ENCODE data around the gene ZNF30. TPM values are rescaled to one million over a fixed set of nuclear protein-coding genes. Genes with fewer than 3 reads are reported as not detected.
A peak's percentile ranks its signal among the peaks of the same experiment; 100 is the strongest.
"Not testable (repeated sequence)": the region's sequence is repeated elsewhere in the genome, so short reads cannot be mapped to it uniquely, and the experiment has no call there.

Gene ZNF30
- total RNA-seq, 2 experiments from 2014 or later, result 5.7 to 5.9 TPM

- Mint-ChIP-seq H3K27me3 (peaks cover 3% of the 10 kb centered on the region), H3K4me3 (peak within 1 kb of the TSS; percentile 94), H3K9me3 (peaks cover 41% of the 10 kb centered on the region), H3K36me3 (peaks cover 46% of the 10 kb centered on the region), H3K4me1 (peaks cover 21% of the 10 kb centered on the region), H3K27ac (peak within 1 kb of the TSS; percentile 89)
- POLR2A ChIA-PET, result interaction anchor here (0.7 to 1.8 kb wide), 7 partner anchors 9 to 104 kb away, joined by 3 to 8 read pairs (median 3); partner anchors contain the start of gene ZNF30
- DNase-seq (peak; percentile 69), ATAC-seq (ENCODE audit: low read depth) (peak; percentile 67)
Observed at GRCh38 chr19:34963573-34964406, 37.1 kb downstream of the ZNF30 start, which contains the start of gene ZNF792. Gene ZNF792, minus strand, starts transcription at chr19:34964229. Its CDS starts 567 bp downstream, at chr19:34963662.

DNA sequence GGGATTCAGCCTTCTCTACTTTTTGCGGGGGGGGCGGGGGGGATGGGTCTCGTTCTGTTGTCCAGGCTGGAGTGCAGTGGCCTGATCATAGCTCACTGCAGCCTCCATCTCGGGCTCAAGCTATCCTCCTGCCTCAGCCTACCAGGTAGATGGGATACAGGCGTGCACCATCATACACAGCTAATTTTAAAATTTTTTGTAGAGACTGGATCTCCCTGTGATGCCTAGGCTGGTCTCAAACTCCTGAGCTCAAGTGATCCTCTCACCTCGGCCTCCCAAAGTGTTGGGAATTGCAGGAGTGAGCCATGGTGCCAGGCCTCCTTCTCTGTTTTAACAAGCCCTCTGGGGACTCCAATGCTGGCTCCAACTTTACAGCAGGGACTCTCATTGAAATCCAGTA is 37.9 kb downstream of the ZNF30 start:
- DNase-seq (no peak), ATAC-seq (ENCODE audit: low read depth) (no peak)
- Mint-ChIP-seq H3K36me3 (peaks cover 38% of the 10 kb centered on the region), H3K9me3 (peaks cover 38% of the 10 kb centered on the region), H3K27me3 (peaks cover 3% of the 10 kb centered on the region), H3K4me1 (peaks cover 21% of the 10 kb centered on the region), H3K27ac (no peak overlapping the region), H3K4me3 (peak overlapping the region; percentile 69)
- POLR2A ChIA-PET, result interaction anchor here (1.6 to 1.8 kb wide), 2 partner anchors 38 to 50 kb away, joined by 6 to 8 read pairs; partner anchors contain the start of gene ZNF30

- H3K4me3 Mint-ChIP-seq; POLR2A ChIA-PET; ATAC-seq (ENCODE audit: low read depth); DNase-seq; H3K27me3 Mint-ChIP-seq; H3K27ac Mint-ChIP-seq: not testable (repeated sequence)
- Mint-ChIP-seq H3K36me3 (peaks cover 29% of the 10 kb centered on the region), H3K4me1 (peaks cover 20% of the 10 kb centered on the region), H3K9me3 (peaks cover 32% of the 10 kb centered on the region)
Observed at GRCh38 chr19:34965505-34965904, 38.8 kb downstream of the ZNF30 start.

DNA sequence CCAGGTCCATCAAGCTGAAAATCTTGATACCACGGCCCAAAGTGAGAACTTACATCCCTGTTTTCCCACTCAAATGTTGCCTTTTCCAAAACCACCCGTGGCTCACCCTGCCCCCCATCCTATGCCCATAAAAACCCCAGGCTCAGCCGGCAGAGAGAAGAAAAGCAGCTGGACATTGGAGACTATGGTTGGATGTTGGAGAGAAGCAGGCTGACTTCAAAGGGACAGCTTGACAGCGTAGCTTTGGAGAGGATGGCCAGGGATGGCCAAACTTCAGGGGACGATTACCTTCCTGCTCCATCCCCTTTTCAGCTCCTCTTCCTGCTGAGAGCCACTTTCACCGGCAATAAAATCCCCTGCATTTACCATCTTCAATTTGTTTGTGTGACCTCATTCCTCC is 40.8 kb downstream of the ZNF30 start:
- DNase-seq (no peak), ATAC-seq (ENCODE audit: low read depth) (no peak)
- Mint-ChIP-seq H3K27me3 (peaks cover 3% of the 10 kb centered on the region), H3K36me3 (peaks cover 8% of the 10 kb centered on the region), H3K27ac (no peak overlapping the region), H3K4me3 (no peak overlapping the region), H3K4me1 (peaks cover 8% of the 10 kb centered on the region), H3K9me3 (peaks cover 18% of the 10 kb centered on the region)
- POLR2A ChIA-PET, result interaction anchor here (1.0 kb wide), 1 partner anchor 47 kb away, joined by 4 read pairs; no protein-coding TSS in a partner anchor

DNA sequence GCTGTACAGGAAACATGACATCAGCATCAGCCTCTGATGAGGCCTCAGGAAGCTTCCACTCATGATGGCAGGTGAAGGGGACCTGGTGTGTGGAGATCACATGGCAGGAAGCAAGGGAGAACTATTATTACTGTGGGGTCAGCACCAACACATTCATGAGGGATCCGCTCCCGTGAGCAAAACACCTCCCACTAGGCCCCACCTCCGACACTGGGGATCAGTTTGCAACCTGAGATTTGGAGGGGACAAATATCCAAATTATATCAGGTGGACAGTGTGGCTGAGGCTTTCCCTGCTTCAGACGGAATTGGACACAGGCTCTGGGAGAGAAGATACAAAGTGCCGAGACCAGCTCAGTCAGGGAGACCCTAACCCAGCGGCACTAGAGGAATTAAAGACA is 43.0 kb downstream of the ZNF30 start:
- peaks cover 13% of the 10 kb centered on the region for H3K4me1 Mint-ChIP-seq
- DNase-seq (no peak), ATAC-seq (ENCODE audit: low read depth) (no peak)
- no peaks in the 10 kb centered on the region for H3K36me3 Mint-ChIP-seq
- POLR2A ChIA-PET, result no interaction called here
- H3K9me3 Mint-ChIP-seq, result peaks cover 16% of the 10 kb centered on the region
- no peak overlapping the region for H3K4me3 Mint-ChIP-seq
- peaks cover 3% of the 10 kb centered on the region for H3K27me3 Mint-ChIP-seq
- no peak overlapping the region for H3K27ac Mint-ChIP-seq

- H3K27me3 Mint-ChIP-seq; ATAC-seq (ENCODE audit: low read depth); DNase-seq; H3K36me3 Mint-ChIP-seq; H3K27ac Mint-ChIP-seq; POLR2A ChIA-PET; H3K4me3 Mint-ChIP-seq: not testable (repeated sequence)
- Mint-ChIP-seq H3K4me1 (peaks cover 18% of the 10 kb centered on the region), H3K9me3 (peaks cover 16% of the 10 kb centered on the region)
Observed at GRCh38 chr19:34970185-34970780, 43.6 kb downstream of the ZNF30 start.

DNA sequence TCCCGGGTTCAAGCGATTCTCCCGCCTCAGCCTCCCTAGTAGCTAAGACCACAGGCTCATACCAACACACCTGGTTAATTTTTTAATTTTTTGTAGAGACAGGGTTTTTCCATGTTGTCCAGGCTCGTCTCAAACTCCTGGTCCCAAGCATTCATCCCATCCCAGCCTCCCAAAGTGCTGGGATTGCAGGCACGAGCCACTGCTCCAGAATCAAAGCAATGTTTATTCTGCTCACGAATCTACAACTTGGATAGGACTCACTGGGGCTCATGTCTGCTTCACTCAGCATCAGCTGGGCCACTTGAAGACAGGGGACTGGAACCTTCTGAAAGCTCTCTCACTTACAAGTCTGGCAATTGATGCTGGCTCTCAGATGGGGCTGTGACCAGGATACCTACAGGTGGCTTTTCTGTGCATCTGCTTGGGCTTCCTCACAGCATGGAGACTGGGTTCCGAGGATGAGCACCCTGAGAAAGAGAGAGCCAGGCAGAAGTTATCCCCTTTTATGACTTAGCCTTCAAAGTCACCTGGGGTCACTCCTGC is 45.5 kb downstream of the ZNF30 start:
- POLR2A ChIA-PET, result interaction anchor here (0.6 to 3.5 kb wide), 4 partner anchors 9 to 41 kb away, joined by 3 to 25 read pairs (median 4); no protein-coding TSS in a partner anchor
- DNase-seq (no peak), ATAC-seq (ENCODE audit: low read depth) (no peak)
- no peak overlapping the region for H3K4me3 Mint-ChIP-seq
- H3K9me3 Mint-ChIP-seq, result peaks cover 23% of the 10 kb centered on the region
- peaks cover 19% of the 10 kb centered on the region for H3K4me1 Mint-ChIP-seq
- no peak overlapping the region for H3K27ac Mint-ChIP-seq
- peaks cover 8% of the 10 kb centered on the region for H3K36me3 Mint-ChIP-seq
- H3K27me3 Mint-ChIP-seq, result peaks cover 3% of the 10 kb centered on the region

- H3K27me3 Mint-ChIP-seq, result peaks cover 3% of the 10 kb centered on the region
- POLR2A ChIA-PET, result interaction anchor here (3.5 kb wide), 1 partner anchor 39 kb away, joined by 25 read pairs; no protein-coding TSS in a partner anchor
- DNase-seq, result no peak
- peaks cover 11% of the 10 kb centered on the region for H3K36me3 Mint-ChIP-seq
- no peak overlapping the region for H3K27ac Mint-ChIP-seq
- ATAC-seq (ENCODE audit: low read depth), result no peak
- peaks cover 9% of the 10 kb centered on the region for H3K9me3 Mint-ChIP-seq
- peaks cover 19% of the 10 kb centered on the region for H3K4me1 Mint-ChIP-seq
- no peak overlapping the region for H3K4me3 Mint-ChIP-seq
Observed at GRCh38 chr19:34974646-34975045, 47.9 kb downstream of the ZNF30 start.

DNA sequence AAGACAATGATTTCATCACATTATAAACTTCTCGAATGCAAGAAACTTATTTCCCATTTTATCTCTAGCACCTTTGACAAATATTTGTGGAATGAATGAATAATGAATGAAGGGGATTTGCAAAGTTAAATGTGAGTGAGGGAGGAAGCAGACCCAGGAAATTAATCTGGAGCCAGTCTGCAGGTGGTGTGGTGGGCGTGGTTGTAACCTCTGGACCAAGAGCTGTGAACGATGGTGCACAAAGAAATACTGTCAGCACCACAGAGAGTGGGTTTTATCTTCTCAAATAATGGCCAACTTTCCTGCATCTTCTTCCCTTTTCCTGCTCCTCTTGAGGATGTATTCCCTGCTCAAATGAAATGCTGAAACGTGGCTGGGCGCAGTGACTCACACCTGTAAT is 48.4 kb downstream of the ZNF30 start:
- peaks cover 11% of the 10 kb centered on the region for H3K36me3 Mint-ChIP-seq
- POLR2A ChIA-PET, result interaction anchor here (0.7 to 3.5 kb wide), 3 partner anchors 10 to 39 kb away, joined by 3 to 25 read pairs (median 3); no protein-coding TSS in a partner anchor

DNA sequence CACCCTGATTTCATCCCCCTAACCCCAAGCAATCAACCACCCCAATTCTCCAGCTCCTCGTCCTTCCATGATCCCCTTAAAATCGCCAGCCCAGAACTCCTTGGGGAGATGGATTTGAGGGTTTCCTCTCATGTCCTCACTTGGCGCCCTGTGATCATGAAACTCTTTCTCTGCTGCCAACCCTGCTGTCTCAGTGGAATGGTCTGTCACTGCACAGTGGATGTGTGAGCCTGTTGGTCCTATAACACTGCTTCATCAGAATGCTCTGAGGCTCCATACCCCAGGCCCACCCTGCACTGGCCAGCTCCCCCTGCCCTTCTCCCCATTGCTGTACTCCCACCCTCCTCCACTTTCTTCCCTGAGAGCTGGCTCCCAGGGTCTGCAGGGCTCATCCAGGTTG is 49.9 kb downstream of the ZNF30 start:
- H3K27me3 Mint-ChIP-seq, result peaks cover 3% of the 10 kb centered on the region
- POLR2A ChIA-PET, result interaction anchor here (1.4 kb wide), 1 partner anchor 16 kb away, joined by 4 read pairs; no protein-coding TSS in a partner anchor

More for the DNA sequence above, 48.4 kb downstream of the ZNF30 start:
- no peak overlapping the region for H3K4me3 Mint-ChIP-seq
- no peak for DNase-seq
- H3K9me3 Mint-ChIP-seq, result peaks cover 7% of the 10 kb centered on the region
- no peak for ATAC-seq (ENCODE audit: low read depth)
- H3K4me1 Mint-ChIP-seq, result peaks cover 19% of the 10 kb centered on the region
- no peak overlapping the region for H3K27ac Mint-ChIP-seq
- H3K27me3 Mint-ChIP-seq, result peaks cover 3% of the 10 kb centered on the region

GRCh38 chr19:34979819-34980640 is 53.3 kb downstream of the ZNF30 start:
- POLR2A ChIA-PET, result no interaction called here
- ATAC-seq (ENCODE audit: low read depth), result no peak
- H3K4me3 Mint-ChIP-seq, result no peak overlapping the region
- H3K4me1 Mint-ChIP-seq, result peaks cover 2% of the 10 kb centered on the region
- DNase-seq, result no peak
- H3K36me3 Mint-ChIP-seq, result peaks cover 11% of the 10 kb centered on the region
- H3K9me3 Mint-ChIP-seq, result peaks cover 7% of the 10 kb centered on the region
- no peak overlapping the region for H3K27ac Mint-ChIP-seq
- peaks cover 3% of the 10 kb centered on the region for H3K27me3 Mint-ChIP-seq

More for the DNA sequence above, 49.9 kb downstream of the ZNF30 start:
- ATAC-seq (ENCODE audit: low read depth) (no peak), DNase-seq (no peak)
- Mint-ChIP-seq H3K4me1 (peaks cover 19% of the 10 kb centered on the region), H3K27ac (no peak overlapping the region), H3K36me3 (peaks cover 11% of the 10 kb centered on the region), H3K9me3 (peaks cover 7% of the 10 kb centered on the region), H3K4me3 (no peak overlapping the region)

- peaks cover 15% of the 10 kb centered on the region for H3K4me1 Mint-ChIP-seq
- H3K27me3 Mint-ChIP-seq, result peaks cover 3% of the 10 kb centered on the region
- POLR2A ChIA-PET, result interaction anchor here (0.6 to 1.5 kb wide), 2 partner anchors 9 to 19 kb away, joined by 4 read pairs; no protein-coding TSS in a partner anchor
Observed at GRCh38 chr19:34982275-34982674, 55.6 kb downstream of the ZNF30 start.

More at GRCh38 chr19:34982275-34982674, 55.6 kb downstream of the ZNF30 start:
- H3K36me3 Mint-ChIP-seq, result peaks cover 8% of the 10 kb centered on the region
- DNase-seq (no peak), ATAC-seq (ENCODE audit: low read depth) (no peak)
- no peaks in the 10 kb centered on the region for H3K9me3 Mint-ChIP-seq
- no peak overlapping the region for H3K27ac Mint-ChIP-seq
- H3K4me3 Mint-ChIP-seq, result no peak overlapping the region

Data from activated naive CD8-positive, alpha-beta T cell treated with anti-CD3 and anti-CD28 coated beads, Interleukin-2, amount 10 ng/mL, durations not matched to agents 7 days and 5 days (primary cell).